Measurements from ENCODE around the gene EFNA2.

DNA sequence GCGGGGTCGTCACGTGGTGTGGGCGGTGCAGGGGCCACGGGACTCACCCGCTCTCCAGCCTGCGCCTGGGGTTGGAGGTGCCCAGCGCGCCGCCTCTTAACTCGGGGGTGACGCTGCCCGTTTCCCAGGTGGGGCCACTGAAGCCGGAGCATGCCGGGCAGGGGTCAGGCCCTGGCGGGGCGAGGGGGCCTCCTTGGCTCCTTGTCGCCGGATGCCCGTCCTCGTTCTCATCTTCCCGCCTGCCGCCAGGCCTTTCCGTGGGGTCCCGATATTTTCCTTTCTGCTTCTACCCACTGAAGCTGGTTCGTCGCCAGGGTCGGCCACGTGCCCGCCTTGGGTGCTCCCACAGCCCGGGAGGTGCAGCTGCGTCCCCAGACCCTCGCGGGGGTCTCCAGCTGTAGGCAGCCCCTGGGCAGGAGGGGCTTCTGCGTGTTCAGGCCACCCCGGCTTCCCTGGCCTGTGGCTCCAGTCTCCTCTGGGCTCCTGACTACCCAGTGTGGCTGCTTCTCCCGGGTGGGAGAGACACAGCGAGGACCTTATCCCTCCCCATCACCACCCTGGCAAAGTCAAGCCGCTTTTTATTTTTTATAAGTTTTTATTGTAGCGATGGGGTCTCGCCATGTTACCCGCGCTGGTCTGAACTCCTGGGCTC lies 9.6 kb upstream of the EFNA2 start:
- TF ChIP-seq POLR2A (IDR thresholded peaks at IDR 0.05; ENCODE audit: borderline replicate concordance, extremely low read depth, insufficient read depth, insufficient read length) = no peak
- TF ChIP-seq RAD21 (IDR thresholded peaks at IDR 0.05; ENCODE audit: low read depth) = no peak
- TF ChIP-seq SP1 (IDR thresholded peaks at IDR 0.05; ENCODE audit: low read depth) = no peak
